Measurements from ENCODE around the gene TCERG1.

The TCERG1 gene

GRCh38 chr5:146549615-146550014, 102.5 kb downstream of the TCERG1 start:
- TF ChIP-seq GATA3 (IDR thresholded peaks at IDR 0.05; ENCODE audit: low read depth, low read length) (no peak), GATA2 (IDR thresholded peaks at IDR 0.05; ENCODE audit: low read depth, low read length) (no peak)

- TF ChIP-seq GATA2 (IDR thresholded peaks at IDR 0.05; ENCODE audit: low read depth, low read length) (no peak; the same call in 1 of the 2 replicates), GATA3 (IDR thresholded peaks at IDR 0.05; ENCODE audit: low read depth, low read length) (no peak)
These were observed 106.3 kb downstream of the TCERG1 start for GRCh38 chr5:146553446-146553845.

GRCh38 chr5:146560205-146560812, 113.2 kb downstream of the TCERG1 start:
- TF ChIP-seq GATA3 (IDR thresholded peaks at IDR 0.05; ENCODE audit: low read depth, low read length) (no peak), GATA2 (IDR thresholded peaks at IDR 0.05; ENCODE audit: low read depth, low read length) (no peak)
